ENCODE results near the gene WDR31.
A peak's percentile ranks its signal among the peaks of the same experiment; 100 is the strongest.
"Not testable (repeated sequence)": the region's sequence is repeated elsewhere in the genome, so short reads cannot be mapped to it uniquely, and the experiment has no call there.

WDR31 gene

DNA sequence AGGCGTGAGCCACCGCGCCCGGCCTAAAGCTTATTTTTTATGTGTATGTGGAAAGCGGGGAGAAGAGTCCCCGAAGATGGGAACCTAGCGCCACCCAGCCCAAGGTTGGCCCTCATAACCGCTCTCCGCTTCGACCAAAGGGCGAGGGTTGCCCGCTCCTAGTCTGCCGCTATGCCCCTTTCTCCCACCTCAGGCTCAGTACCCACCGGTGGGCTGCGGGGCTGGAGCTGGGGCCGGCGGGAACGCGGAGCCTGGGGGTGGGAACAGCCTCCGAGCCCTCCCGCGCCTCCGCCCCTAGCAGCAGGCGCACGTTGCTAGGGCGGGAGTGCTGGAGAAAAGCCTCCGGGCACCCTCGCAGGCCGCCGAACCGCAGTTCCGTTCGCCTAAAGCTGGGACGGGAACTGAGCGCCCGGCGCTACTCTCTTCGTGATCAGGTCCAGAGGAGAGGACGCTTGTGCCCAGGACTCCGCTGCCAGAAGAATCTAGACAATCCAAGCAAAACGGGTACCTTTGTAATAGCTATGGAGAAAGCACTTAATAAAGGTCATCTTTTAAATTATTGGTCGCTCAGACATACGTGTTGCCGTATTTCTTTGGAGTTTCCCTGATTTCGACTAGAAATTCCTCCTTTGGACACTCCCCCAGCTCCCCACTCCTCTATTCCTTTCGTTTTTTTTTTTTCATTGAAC is at the start of gene WDR31:
Gene WDR31 (minus strand): TSS at position 265 of the 689 bp plus-strand sequence. CDS start 8,253 bp downstream, outside the sequence.
- peak; percentile 80 for DNase-seq

DNA sequence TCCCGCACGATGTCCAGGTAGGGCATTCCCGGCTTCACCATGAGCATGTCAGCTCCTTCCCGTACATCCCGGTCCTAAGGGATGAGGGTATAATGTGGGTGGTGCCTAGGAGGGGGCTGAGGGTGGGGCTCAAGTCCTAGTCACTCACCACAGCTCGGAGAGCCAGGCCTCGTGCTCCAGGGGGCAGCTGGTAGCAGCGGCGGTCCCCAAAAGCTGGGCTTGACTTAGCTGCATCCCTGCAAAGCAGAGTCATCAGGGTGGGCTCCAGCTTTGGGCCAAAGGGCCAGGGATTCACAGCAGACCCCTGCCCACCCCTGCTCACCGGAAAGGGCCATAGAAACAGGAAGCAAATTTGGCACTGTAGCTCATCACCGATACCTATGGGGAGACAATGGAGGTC is 49.4 kb upstream of the WDR31 start:
- DNase-seq = no peak

DNA sequence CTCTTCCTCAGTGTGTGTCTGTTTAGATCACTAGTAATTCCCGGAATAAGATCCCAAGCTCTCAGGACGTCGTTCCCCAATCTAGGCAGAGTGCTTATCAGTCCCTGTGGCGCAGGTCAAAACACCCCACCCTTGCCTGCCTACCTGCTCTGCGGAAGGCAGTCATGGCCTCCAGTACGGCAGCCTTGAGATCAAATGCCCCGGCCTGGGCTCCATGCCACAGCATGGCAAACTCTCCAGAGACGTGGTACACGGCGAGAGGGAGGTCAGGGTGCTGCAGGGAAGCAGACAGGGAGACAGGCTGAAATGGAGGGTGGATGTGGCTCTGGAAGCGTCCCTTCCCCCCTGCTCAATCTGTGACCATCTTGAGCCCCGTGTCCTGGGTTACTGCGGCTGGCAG is 48.8 kb upstream of the WDR31 start:
- DNase-seq = no peak

DNA sequence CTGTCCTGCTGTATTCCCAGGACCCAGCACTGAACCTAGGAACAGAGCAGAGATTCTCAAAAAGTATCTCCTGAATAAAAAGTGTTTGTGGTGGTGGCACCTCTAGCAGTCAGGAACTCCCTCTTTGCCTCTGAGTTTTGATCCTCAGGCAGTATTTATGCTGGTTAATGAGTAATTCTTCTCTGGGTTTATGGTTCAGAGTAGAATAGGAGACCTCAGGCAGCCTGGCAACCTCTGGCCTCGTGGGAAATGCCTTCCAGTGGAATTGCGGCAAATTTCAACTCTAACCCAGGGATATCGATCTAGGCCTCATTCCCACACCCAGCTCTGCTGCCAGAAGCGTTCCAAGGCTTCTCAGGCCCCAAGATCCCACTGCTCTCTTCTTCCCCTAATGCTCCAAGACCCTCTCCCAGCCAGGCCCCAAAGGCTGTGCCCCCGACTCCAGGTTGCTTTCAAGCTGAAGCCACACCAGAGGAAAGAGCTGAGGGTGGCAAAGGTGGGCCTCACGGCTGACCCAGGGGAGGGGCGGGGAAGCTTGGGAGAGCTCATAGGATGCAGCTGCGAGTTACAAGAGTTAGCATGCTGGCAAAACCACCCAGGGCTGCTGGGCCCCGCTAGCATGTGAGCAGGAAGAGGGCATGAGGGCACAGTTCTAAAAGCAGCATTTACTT is 47.6 kb upstream of the WDR31 start:
- no peak for DNase-seq

DNA sequence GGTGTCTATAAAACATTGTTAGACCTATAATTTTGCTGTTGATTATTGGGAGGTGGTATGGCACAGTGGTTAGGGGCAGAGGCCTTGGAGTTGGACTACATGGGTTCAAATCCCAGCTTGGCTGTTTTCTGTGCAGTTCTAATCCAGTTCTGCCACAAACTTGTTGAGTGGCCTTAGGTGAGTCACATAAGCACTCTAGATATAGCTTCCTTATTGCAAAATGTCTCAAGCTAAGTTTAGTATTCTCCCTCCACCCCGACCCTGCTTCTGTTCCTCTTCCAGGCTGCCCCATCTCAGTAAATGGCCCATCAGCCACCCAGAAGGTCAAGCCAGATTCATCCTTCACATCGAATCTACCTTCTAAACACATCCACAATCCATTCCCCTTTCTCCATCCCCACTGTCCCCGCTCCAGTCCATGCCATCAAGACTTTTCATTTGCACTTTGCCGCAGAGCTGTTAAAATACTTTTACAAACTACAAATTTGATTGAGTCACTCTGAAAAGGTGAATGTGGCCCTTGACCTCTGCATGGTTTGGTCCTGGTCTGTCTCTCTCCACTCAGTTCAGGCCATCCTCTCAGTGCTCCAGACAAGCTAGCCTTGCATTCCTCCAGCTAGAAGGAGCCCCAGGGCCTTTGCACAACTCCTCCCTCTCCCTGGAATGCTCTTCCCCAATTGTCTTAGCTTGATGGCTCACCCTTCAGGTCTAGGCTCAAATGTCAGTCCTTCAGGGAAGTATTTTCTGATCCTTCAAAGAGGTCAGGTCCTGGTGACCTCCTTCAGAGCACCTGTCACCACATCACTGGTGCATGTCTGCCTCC is 46.7 kb upstream of the WDR31 start:
- DNase-seq = no peak

DNA sequence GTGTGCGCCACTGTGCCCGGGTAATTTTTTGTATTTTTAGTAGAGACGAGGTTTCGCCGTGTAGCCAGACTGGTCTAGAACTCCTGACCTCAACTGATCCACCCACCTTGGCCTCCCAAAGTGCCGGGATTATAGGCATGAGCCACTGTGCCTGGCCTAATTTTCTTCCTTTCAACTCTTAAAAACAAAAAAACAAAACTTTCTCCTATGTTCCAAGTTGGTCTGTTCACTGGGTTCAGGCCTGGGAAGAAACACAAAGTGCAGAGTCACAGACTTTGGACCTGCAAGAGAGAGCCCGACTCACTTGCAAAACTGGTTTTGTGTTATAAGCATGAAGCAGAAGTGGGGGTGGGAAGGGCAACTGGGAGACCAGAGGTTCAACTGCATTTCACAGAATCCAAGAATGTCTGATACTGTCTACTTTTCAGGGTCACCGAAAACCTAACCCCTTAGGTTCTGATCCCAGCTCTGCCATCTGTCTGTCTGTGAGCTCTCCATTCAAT is 41.9 kb upstream of the WDR31 start:
- DNase-seq = no peak

DNA sequence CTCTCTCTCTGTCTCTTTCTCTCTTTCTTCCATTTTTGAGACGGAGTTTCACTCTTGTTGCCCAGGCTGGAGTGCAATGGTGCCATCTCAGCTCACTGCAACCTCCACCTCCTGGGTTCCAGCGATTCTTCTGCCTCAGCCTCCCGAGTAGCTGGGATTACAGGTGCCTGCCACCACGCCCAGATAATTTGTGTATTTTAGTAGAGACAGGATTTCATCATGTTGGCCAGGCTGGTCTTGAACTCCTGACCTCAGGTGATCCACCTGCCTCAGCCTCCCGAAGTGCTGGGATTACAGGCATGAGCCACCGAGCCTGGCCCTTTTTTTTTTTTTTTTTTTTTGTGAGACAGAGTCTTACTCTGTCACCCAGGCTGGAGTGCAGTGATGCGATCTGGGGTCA is 41.4 kb upstream of the WDR31 start:
- DNase-seq = not testable (repeated sequence)

DNA sequence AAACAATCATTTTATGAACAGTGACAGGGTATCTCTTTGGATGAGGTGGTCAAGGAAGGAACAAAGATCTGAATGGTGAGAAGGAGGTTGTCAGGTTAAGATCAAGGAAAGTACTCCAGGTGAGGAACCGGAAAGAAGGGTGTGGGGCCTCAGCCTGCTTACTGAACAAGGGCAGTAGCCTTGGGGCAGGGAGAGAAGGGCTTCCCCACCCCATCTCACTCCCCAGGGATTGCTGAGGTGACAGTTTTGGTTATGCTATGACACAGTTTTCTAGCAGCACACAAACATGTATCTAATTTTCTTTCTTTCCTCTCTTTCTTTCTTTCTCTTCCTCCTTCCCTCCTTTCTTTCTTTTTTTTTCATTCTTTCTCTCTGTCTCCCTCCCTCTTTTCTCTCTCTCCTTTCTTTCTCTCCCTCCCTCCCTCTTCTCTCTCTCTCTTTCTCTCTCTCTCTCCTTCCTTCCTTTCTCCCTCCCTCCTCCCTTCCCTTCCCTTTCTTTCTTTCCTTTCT is 40.8 kb upstream of the WDR31 start:
- no peak for DNase-seq

DNA sequence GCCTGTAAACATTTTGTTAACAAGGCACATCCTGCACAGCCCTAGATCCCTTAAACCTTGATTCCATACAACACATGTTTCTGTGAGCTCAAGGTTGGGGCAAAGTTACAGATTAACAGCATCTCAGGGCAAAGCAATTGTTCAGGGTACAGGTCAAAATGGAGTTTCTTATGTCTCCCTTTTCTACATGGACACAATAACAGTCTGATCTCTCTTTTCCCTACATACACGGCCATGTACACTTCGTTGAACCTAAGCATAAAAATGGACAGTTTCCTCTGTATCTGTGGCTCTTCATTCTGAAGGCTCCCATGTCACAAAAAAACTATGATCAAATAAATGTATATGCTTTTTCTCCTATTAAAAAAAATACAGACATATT is 39.7 kb upstream of the WDR31 start:
- not testable (repeated sequence) for DNase-seq

DNA sequence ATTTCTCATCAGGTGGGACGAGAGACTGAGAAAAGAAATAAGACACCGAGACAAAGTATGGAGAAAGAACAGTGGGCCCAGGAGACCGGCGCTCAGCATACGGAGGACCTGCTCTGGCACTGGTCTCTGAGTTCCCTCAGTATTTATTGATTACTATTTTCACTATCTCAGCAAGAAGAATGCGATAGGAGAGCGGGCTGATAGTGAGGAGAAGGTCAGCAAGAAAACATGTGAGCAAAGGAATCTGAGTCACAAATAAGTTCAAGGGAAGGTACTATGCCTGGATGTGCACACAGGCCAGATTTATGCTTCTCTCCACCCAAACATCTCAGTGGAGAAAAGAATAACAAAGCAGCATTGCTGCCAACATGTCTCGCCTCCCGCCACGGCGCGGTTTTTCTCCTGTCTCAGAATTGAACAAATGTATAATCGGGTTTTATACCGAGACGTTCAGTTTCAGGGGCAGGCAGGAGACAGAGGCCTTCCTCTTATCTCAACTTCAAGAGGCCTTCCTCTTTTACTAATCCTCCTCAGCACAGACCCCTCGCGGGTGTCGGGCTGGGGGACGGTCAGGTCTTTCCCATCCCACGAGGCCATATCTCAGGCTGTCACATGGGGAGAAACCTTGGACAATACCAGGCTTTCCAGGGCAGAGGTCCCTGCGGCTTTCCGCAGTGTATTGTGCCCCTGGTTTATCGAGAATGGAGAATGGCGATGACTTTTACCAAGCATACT is 39.2 kb upstream of the WDR31 start:
- not testable (repeated sequence) for DNase-seq

DNA sequence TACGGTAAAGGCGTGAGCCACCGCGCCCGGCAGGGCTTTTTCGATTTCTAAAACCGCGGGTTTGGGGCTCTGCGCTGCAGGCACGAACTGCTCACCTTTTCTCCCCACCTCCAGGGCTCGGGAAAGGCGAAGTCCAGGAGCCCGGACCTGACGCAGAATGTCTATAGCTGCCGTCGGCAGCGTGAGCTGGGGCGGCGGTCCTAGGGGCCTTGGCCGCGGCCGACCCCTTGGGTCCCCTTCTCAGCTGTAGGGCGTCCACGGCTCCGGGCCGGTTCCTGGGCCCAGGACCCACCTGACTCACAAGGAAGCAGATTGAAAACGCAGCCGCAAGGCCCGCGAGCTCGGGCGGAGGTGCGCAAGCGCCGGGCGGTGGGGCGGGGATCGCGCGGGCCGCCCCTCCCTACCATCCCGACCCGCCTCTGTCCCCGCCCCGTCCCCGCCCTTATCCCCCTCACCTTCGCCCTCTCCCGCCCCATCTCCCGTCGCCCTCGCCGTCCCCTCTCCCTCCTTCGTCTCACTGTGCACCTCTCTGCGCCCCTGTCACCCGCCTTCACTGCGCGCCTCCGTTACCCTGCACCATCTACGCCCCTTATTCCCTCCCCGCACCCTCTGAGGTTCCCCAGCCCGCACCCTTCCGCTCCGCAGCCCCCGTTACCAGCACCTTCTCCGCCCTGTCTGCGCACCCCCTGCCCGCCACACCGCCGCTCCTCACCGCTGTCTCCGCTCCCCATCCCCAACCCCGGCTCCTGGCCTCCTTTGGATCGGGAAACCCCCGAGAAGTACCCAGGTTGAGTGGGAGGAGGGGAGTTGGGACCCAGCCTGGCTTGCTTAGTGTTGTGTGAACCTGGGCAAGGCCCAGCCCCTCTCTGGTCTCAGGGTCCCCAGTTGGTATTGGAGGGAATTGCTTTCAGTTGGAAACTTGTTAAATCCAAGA is 36.8 kb upstream of the WDR31 start, which contains the start of gene HDHD3:
Gene HDHD3 (minus strand): TSS at position 353 of the 934 bp plus-strand sequence. CDS start 2,632 bp downstream, outside the sequence.
- peak; percentile 87 for DNase-seq

DNA sequence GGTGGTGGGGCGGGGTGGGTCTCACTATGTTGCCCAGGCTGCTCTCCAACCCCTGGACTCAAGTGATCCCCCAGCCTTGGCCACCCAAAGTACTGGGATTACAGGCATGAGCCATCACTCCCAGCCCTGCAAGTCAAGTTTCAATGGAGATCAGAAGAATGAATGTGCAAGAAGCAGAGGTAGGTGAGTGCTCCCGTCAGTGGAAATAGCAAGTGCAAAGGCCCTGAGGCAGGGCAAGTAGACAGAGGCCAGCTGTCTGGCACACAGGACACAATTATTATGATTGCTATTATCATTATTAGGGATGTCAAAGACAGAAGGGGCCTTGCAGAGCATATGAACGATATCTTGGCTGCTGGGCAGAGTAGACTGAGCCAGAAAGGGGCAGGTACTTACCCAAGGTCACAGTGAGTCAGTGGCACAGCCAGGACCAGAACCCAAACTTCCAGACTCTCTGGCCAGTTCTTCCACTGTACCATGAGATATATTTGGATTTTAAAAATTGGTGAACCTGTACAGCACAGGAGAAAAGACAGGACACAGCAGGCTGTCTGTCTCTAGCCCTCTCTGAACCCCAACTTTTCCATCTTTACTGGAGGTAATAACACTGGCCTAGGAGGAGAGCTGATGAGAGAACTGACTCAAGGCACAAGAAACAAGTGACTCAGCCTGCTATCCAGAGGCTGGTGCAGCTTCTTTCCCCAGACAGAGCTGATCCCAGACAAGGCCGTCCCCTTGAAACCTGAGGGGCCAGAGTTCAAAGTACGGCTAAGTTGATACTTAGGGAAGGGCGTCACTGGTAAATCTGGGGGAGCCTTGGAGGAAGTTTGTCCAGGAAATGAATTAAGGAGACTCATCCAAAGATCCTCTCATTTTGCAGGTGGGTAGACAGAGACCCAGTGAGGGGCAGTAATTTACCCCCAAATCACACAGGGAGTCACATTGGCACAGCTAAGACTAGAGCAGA is 35.3 kb upstream of the WDR31 start:
- DNase-seq = no peak

DNA sequence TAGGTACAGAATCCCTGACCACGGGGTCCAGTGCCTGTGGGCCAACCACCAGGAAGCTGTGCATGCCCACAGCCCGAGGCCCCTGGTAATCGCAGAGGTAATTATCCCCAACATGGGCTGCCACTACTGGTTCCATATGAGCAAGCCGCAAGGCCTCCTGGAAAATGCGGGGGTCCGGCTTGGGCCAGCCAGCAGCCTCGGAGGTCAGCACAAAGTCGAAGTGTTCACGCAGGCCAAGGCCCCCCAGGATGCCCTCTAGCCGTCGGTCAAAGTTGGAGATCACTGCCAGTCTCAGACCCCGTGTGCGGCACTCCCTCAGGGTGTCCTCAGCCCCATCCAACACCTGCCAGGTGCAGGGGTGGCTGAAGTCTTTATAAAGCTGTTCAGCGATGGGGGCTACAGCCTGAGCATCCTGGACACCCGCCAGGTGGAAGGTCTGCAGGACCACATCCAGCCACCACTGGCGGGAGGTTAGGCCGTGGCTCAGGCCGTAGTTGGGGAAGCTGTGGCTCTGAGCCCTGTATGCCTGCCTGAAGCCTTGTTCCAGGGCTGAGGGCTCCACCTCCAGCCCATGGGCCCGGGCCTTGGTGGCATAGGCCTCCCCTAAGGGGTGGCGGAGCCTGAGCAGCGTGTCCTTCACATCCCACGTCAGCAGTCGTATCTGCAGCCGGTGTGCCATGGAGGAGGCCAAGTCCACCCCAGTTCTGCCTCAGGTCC is 33.8 kb upstream of the WDR31 start:
- no peak for DNase-seq

DNA sequence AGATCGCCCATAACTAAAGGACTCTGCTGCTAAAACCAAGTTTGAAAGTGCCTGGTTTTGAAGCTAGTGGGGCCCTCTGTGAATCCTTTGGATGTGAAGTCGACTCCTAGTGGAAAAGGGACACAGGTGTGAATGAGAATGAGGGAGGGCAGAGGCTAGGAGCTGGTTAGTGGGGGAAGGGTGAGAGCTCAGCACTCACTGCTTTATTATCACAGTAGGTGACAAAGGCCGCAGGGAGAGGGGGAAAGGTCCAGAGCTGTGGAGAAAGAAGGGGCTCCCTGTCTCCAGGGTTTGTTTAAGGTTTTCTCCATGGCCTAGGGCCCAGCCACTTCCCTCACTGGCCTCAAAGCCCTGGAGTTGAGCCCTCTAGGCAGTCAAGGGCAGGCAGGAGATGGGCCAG is 33.2 kb upstream of the WDR31 start:
- DNase-seq = no peak

DNA sequence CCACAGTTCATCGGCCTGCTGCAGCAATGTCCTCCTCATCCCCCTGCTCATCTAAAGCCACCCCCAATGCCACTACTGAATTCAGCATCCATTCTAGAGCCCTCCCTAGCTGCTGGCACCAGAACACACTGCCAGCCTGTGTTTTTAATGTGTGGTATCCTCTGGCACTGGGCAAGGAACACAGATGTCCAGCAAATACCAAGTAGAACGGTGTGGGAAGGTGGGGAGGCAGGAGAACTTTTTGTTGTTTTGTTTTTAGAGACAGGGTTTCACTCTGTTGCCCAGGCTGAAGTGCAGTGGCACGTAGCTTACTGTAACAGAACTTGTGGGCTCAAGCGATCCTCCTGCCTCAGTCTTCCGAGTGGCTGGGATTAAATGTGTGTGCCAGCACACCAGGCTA is 32.0 kb upstream of the WDR31 start:
- no peak for DNase-seq

DNA sequence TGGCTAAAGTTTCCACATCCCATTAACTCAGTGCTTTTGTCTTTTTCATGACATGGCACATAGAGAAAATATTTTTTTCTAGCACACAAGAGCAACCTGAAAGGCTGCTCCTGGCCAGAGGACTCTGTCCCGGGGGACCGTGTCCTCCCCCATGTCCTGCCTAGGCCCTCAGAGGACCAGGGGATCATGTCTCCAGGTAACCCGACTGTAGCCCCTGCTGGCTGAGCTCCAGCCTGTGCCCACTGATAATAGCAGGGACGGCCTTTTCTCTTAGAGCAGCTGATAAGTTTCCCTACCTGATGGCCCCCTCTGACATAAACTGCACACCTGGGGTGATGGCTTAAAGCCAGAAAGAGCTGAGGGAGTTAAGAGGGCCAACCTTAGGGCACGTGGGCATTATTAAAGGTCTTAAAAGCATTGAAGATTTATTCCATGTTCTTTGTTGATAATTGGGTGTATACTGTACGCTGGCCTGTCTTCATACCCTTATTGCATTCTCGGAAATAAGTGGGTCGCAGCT is 30.8 kb upstream of the WDR31 start:
- no peak for DNase-seq

DNA sequence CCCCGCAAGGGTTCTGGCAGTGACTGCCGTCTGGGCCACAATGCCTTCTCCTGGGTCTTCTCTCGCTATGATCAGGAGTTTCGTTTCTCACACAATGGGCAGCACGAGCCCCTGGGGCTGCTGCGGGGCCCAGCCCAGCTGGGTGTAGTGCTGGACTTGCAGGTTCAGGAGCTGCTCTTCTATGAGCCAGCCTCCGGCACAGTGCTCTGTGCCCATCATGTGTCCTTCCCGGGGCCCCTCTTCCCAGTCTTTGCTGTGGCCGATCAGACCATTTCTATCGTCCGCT is 29.7 kb upstream of the WDR31 start:
- DNase-seq = no peak

DNA sequence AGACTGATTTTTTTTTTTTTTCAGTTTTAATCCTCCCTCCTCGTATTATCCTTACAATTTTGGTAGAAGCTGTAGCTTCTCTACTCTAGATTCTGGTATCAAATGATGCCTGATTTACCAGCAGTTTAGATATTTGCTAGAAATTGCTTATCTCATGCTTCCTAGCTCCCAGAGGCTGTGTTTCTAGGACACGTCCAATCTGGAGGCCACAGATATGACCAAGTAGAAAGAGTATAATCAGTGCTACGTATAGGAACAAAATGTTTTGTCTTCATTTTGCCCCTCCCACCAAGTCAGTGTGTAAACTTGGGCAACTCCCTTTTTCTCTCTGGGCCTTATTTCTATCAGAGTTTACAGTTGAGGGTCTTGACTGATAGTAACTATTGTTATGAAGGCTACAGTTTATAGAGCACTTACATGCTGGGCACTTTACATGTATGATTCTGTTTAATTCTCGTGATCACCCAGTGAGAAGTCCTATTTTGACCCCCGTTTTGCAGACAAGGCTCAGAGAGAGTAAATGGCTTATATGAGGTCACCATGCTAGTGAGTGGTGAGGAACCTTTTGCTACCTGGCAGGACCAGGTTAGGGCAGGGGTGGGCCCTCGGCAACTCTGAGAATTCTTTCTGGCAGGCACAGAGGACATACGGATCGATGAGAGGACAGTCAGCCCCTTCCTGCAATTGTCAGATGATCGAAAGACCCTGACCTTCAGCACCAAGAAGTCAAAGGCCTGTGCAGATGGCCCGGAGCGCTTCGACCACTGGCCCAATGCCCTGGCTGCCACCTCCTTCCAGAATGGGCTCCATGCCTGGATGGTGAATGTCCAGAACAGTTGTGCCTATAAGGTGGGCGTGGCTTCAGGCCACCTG is 29.1 kb upstream of the WDR31 start:
- no peak for DNase-seq
